ENCODE data around the gene ANKRD1.

- TF ChIP-seq CTCF (IDR thresholded peaks at IDR 0.05; ENCODE audit: low read depth, low read length) (no peak), POLR2A (IDR thresholded peaks at IDR 0.05; ENCODE audit: extremely low read depth, insufficient read length) (no peak), MYC (IDR thresholded peaks at IDR 0.05; ENCODE audit: low read depth, low read length) (no peak)
Measured at GRCh38 chr10:90866050-90866598, 54.8 kb downstream of the ANKRD1 start.
